HG03060 (cell line): ENCODE data around the gene MYH16.
"Not testable (repeated sequence)": the region's sequence is repeated elsewhere in the genome, so short reads cannot be mapped to it uniquely, and the experiment has no call there.

Experiments used
- ATAC-seq: cut with Tn5 transposase; IDR thresholded peaks from one replicate; pipeline ENCODE4 v1.9.1; 2021; ENCODE audit warnings: low read depth, moderate number of reproducible peaks; ENCODE audit not compliant: unreplicated experiment

The MYH16 gene

GRCh38 chr7:99257065-99257464 lies 15.6 kb upstream of the MYH16 start:
- no peak for ATAC-seq

- no peak for ATAC-seq
Measured at GRCh38 chr7:99257675-99258074, 15.0 kb upstream of the MYH16 start.

DNA sequence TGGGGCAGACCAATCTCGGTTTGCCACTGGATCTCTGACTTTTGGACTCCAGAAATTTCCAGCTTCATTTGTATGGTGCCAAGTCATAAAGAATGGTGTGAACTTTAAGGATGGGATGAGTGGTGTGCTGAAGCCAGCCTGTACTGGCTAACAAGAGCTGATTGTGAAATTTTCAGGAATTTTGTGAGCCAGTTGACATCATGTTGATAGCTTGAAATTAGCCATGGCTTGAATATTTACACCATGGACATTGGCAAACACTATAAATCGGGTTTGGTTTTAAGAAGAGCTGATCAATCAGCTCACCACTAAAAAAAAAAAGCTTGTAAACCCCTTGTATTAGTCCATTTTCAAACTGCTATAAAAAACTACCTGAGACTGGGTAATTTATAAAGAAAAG lies 14.1 kb upstream of the MYH16 start:
- ATAC-seq = no peak

DNA sequence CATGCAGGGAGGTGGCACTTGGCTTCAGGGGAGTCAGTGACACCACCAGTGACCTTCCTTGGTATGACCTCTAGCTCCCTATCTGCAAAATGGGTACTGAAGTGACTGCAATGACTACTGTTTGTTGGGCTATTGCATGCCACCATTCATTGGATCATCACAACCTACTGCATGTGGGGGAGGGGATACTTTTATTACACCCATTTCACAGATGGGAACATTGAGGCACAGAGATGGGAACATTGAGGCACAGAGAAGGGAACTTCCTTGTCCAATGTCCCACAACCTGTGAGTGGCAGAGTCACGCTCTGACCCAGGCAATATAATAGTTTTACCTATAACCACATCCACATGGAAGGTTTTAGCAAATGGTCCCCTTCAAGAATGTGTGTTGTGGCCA lies 12.2 kb upstream of the MYH16 start:
- ATAC-seq = no peak

DNA sequence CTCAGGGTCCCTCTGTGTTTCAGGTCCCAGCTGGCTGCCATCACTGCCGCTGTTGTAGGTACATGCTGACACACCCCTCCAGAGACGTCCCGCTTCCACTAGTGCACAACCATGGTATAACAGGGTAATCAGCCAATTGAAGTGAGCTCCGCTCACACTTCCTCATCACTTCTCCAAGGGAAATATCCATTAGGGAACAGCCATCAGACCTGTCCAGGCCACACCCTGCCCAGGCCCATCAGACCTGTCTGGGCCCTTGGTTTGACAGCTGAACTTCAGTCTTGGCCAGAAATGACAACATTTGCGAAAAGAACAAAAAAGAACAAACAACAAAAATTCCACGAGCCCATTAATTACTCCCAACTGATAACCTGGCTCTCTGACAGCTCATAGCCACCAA lies 11.0 kb upstream of the MYH16 start:
- ATAC-seq = no peak

DNA sequence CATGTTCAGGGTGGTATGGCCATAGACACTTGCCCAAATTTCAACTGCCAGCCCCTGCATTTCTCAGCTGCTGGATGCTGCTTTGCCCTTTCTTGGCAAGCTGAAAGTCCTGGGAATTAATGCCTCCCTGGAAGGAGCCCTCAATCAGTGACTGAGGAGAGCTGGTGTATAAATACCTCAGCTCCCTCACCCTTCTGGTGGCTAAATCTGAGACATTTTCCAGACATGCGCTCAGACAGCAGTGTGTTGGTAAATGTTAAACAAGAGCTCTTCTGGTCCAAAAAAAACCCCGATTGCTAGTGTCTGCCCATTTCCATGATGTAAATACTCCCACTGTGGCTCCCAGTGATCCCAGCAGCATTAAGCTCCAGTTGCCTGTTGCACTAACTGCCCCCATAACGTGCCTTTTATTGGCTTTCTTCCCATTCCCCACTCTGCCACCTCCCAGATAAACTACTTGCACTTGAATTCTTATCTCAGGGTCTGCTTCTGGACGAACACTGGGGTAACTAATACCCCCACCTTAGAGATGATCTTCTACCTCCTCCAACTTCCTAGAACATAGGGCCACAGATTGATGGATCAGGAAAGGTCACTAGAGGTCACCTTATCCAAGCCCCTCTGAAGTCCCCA lies 6.7 kb upstream of the MYH16 start:
- no peak for ATAC-seq

GRCh38 chr7:99267481-99267840 lies 5.2 kb upstream of the MYH16 start:
- ATAC-seq = no peak

DNA sequence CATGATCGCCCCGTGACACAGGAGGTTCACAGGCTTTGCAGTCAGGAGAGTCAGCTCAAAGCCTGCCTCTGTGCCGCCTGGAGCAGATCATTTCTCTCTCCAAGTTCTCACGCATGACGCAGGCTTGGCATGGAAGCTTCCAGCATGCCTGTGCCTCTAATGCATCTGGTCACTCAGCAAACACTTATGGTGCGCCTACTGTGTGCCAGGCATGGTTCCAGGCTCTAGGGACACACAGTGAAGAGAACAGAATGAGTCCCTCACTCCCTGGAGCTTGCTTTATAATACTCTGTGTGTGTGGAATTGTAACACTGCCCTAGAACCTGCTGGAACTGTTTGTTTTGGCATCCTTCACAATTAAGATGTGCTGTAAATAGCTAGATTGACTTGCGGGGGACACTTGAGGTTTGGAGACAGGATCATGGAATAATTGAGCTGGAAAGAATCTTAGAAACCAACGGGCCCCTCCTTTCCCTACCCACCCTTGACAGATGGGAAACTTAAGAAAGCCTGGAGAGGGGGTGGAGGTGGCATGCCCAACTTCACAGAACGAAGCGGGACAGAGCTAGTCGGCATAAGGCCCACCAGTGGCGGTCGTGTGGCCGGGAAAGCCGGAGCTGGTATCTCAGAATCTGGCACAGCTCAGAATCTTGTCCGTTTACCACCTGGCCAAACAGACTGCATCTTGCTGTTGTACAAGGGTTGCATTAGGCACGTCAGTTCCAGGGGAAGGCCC lies 4.6 kb upstream of the MYH16 start:
- ATAC-seq = no peak

GRCh38 chr7:99268577-99268908 lies 4.1 kb upstream of the MYH16 start:
- no peak for ATAC-seq

DNA sequence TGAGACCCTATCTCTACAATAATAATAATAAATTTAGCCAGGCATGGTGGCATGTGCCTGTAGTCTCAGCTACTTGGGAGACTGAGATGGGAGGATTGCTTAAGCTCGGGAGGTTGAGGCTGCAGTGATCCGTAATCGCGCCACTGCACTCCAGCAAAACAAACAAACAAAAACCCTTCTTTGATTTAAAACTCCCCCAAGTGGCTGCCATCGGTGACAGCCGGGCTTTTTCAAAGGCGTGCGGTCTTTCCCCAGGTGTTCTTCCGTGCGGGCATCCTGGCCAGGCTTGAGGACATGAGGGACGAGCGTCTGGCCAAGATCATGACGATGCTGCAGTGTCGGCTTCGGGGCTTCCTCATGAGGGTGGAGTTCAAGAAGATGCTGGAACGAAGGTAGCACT lies 1.9 kb upstream of the MYH16 start:
- ATAC-seq = no peak

DNA sequence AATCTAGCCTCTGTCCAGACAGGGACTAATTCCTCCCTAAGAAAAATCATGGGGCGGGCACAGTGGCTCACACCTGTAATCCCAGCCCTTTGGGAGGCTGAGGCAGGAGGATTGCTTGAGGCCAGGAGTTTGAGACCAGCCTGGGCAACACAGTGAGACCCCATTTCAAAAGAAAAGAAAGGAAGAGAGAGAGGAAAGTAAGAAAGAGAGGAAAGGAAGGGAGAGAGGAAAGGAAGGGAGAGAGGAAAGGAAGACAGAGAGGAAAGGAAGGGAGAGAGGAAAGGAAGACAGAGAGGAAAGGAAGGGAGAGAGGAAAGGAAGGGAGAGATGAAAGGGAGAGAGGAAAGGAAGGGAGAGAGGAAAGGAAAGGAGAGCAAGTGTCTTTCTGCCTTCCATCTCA lies 922 bp downstream of the MYH16 start:
- ATAC-seq = not testable (repeated sequence)

- not testable (repeated sequence) for ATAC-seq
Measured at GRCh38 chr7:99274908-99275307, 2.3 kb downstream of the MYH16 start.

GRCh38 chr7:99275496-99275895 lies 2.9 kb downstream of the MYH16 start:
- ATAC-seq = no peak

DNA sequence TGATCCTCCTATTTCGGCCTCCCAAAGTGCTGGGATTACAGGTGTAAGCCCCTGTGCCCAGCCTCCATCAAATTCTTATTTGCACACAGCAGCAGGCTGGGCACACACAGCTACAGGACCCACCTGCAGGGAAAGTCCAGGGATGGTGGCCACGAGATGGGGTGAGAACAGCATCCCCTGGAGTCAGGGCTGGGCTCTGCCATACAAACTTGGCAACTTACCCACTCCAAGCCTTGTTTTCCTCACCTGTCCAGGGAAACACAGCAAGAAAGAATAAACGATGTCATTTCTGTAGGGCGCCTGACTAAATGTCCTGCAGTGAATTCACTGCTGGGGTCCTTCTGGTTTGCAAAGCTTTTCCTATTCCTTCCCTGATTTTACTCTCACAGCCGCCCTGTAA lies 5.5 kb downstream of the MYH16 start:
- ATAC-seq = no peak

- ATAC-seq = not testable (repeated sequence)
Measured at GRCh38 chr7:99284165-99284564, 11.5 kb downstream of the MYH16 start.

- ATAC-seq = no peak
Measured at GRCh38 chr7:99287779-99288534, 15.3 kb downstream of the MYH16 start.

DNA sequence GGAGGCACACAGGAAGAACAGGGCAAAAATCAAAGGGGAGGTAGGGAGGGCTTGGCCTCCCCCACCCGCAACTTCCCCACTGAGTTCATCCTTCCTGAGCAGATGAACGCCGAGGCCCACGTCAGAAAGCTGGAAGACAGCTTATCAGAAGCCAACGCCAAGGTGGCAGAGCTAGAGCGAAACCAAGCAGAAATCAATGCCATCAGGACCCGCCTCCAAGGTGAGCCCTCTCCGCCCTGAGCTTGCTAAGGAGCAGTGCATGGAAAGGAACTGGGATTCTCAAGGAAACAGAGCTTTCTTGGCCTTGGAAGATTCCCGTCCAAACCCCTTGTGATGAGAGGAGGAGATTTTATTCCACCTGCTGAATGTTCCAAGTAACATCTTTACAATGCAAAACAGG lies 16.5 kb downstream of the MYH16 start:
- ATAC-seq = no peak

DNA sequence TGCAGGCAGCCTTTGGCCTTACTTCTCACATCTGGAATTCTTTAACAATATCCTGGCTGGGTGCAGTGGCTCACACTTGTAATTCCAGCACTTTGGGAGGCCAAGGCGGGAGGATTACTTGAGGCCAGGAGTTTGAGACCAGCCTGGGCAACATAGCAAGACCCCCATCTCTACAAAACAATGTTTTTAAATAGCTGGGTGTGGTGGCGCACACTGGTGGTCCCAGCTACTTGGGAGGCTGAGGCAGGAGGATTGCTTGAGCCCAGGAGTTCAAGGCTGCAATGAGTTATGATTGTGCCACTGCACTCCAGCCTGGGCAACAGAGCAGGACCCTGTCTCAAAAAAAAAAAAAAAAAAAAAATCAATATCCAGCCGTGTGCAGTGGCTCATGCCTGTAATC lies 17.5 kb downstream of the MYH16 start:
- not testable (repeated sequence) for ATAC-seq

- ATAC-seq = no peak
Measured at GRCh38 chr7:99290980-99291607, 18.5 kb downstream of the MYH16 start.

- ATAC-seq = no peak
Measured at GRCh38 chr7:99292127-99292526, 19.5 kb downstream of the MYH16 start.

DNA sequence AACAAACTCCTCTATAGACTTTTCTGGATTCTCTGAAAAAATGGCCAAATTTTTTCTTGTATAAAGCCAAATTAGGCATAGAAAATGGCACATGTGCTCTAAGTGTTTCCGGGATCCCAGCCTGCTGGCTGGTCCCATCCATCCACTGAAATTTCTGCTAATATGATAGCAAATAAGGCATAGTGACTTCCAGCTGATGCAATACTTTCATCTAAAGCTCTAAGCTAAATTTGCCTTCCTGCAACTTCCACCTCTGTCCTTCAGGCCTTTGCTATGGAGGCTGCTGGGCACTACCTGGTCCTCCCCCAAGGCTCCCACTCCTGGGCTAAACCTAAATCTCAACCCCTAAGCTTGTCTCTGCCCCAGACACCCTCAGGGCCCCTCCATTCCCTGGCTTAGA lies 20.5 kb downstream of the MYH16 start:
- ATAC-seq = no peak
